GM23338 (cell line): ENCODE measurements around the gene ST8SIA4. TPM values are rescaled to one million over a fixed set of nuclear protein-coding genes. Genes with fewer than 3 reads are reported as not detected.

ENCODE experiments used
- ATAC-seq: fragments of 200-7000 bp; cut with Tn5 transposase; 3 replicates; pipeline ENCODE4 v1.9.1; 2020
- DNase-seq: peaks from one replicate; pipeline ENCODE4 v3.0.0-alpha.2; 2015; ENCODE audit warnings: low spot score
- H2AFZ ChIP-seq: fragments of 200-600 bp; sonication (generic); 2 replicates; pipeline ENCODE4 v1.8.0; 2016; ENCODE audit warnings: antibody characterized with exemption, mild to moderate bottlenecking, moderate library complexity
- H3F3A ChIP-seq: fragments of 200-600 bp; sonication (generic); replicated peaks from 2 replicates; pipeline ENCODE4 v1.8.0; 2017; ENCODE audit warnings: antibody characterized with exemption, mixed run types, low read depth
- H3K27ac ChIP-seq: fragments of 200-600 bp; sonication (generic); 2 replicates; pipeline ENCODE4 v1.6.1; 2016; ENCODE audit warnings: low read depth
- H3K27me3 ChIP-seq: fragments of 200-600 bp; sonication (generic); 2 replicates; pipeline ENCODE4 v1.8.0; 2016; ENCODE audit warnings: mild to moderate bottlenecking, mixed run types, moderate library complexity; ENCODE audit not compliant: insufficient read depth
- H3K36me3 ChIP-seq: fragments of 200-600 bp; sonication (generic); 2 replicates; pipeline ENCODE4 v1.8.0; 2016; ENCODE audit warnings: mild to moderate bottlenecking; ENCODE audit not compliant: insufficient read depth
- H3K4me1 ChIP-seq: fragments of 200-600 bp; sonication (generic); 2 replicates; pipeline ENCODE4 v1.8.0; 2016; ENCODE audit warnings: mild to moderate bottlenecking, moderate library complexity; ENCODE audit not compliant: insufficient read depth
- H3K4me2 ChIP-seq: fragments of 200-600 bp; sonication (generic); 2 replicates; pipeline ENCODE4 v1.7.1; 2017; ENCODE audit warnings: mixed run types
- H3K4me3 ChIP-seq: fragments of 200-600 bp; sonication (generic); 2 replicates; pipeline ENCODE4 v1.6.1; 2016; ENCODE audit warnings: mixed run types
- H3K79me2 ChIP-seq: fragments of 200-600 bp; sonication (generic); replicated peaks from 2 replicates; pipeline ENCODE4 v1.8.0; 2017; ENCODE audit warnings: mild to moderate bottlenecking; ENCODE audit not compliant: insufficient read depth
- H3K9me2 ChIP-seq: fragments of 200-600 bp; sonication (generic); 2 replicates; pipeline ENCODE4 v1.8.0; 2017; ENCODE audit not compliant: insufficient read depth
- H4K20me1 ChIP-seq: fragments of 200-600 bp; sonication (generic); replicated peaks from 2 replicates; pipeline ENCODE4 v1.8.0; 2017; ENCODE audit warnings: mild to moderate bottlenecking; ENCODE audit not compliant: insufficient read depth
- H3K27ac Mint-ChIP-seq: 2 replicates; pipeline ENCODE4 v1.8.0; 2020; ENCODE audit warnings: inconsistent platforms, mild to moderate bottlenecking, moderate library complexity, mixed read lengths
- H3K27me3 Mint-ChIP-seq: 3 replicates; pipeline ENCODE4 v1.8.0; 2022; ENCODE audit warnings: low read depth, mild to moderate bottlenecking, moderate library complexity, mixed read lengths, inconsistent platforms; ENCODE audit not compliant: insufficient read depth, poor library complexity
- H3K36me3 Mint-ChIP-seq: 3 replicates; pipeline ENCODE4 v1.8.0; 2021; ENCODE audit warnings: low read depth, mild to moderate bottlenecking, inconsistent platforms, moderate library complexity, mixed read lengths
- H3K4me1 Mint-ChIP-seq: 3 replicates; pipeline ENCODE4 v1.8.0; 2020; ENCODE audit warnings: mild to moderate bottlenecking, inconsistent platforms, mixed read lengths
- H3K4me3 Mint-ChIP-seq: 3 replicates; pipeline ENCODE4 v1.8.0; 2021; ENCODE audit warnings: moderate library complexity, mild to moderate bottlenecking, inconsistent platforms, mixed read lengths
- H3K9me3 Mint-ChIP-seq: 3 replicates; pipeline ENCODE4 v1.8.0; 2020; ENCODE audit warnings: moderate library complexity, mild to moderate bottlenecking, inconsistent platforms, mixed read lengths
- CREB1 ChIP-seq: fragments of 250-450 bp; sonication (Bioruptor Pico); IDR thresholded peaks from 2 replicates; pipeline ENCODE4 v1.5.0; 2020; ENCODE audit warnings: low read depth, mild to moderate bottlenecking, moderate library complexity
- EZH2 ChIP-seq: fragments of 200-600 bp; sonication (generic); IDR thresholded peaks from one replicate; pipeline ENCODE4 v1.8.0; 2017; ENCODE audit warnings: antibody characterized with exemption, mild to moderate bottlenecking, low read depth; ENCODE audit not compliant: unreplicated experiment
- EZH2phosphoT487 ChIP-seq: fragments of 200-600 bp; sonication (generic); IDR thresholded peaks from one replicate; pipeline ENCODE4 v1.8.1; 2018; ENCODE audit warnings: antibody characterized with exemption; ENCODE audit not compliant: unreplicated experiment
- JUNB ChIP-seq: IDR thresholded peaks from one replicate; pipeline ENCODE4 v1.6.1; 2016; ENCODE audit warnings: antibody characterized with exemption; ENCODE audit not compliant: unreplicated experiment
- NANOG ChIP-seq: IDR thresholded peaks from 2 replicates; pipeline ENCODE4 v1.6.1; 2016; ENCODE audit warnings: antibody characterized with exemption, borderline replicate concordance
- POLR2AphosphoS5 ChIP-seq: IDR thresholded peaks from 2 replicates; pipeline ENCODE4 v1.6.1; 2016; ENCODE audit warnings: antibody characterized with exemption, low read depth
- REST ChIP-seq: IDR thresholded peaks from one replicate; pipeline ENCODE4 v1.6.1; 2018; ENCODE audit warnings: antibody characterized with exemption; ENCODE audit not compliant: unreplicated experiment
- STAT1 ChIP-seq: IDR thresholded peaks from one replicate; pipeline ENCODE4 v1.6.1; 2016; ENCODE audit warnings: antibody characterized with exemption; ENCODE audit not compliant: unreplicated experiment
- ZNF114 ChIP-seq: fragments of 250-450 bp; sonication (Bioruptor Pico); IDR thresholded peaks from 2 replicates; pipeline ENCODE4 v1.5.0; 2020; ENCODE audit warnings: mild to moderate bottlenecking, moderate library complexity
- ZNF331 ChIP-seq: fragments of 250-450 bp; sonication (Bioruptor Pico); IDR thresholded peaks from 2 replicates; pipeline ENCODE4 v1.5.0; 2020; ENCODE audit warnings: low read depth, mild to moderate bottlenecking, moderate library complexity
- ZNF462 ChIP-seq: fragments of 250-450 bp; sonication (Bioruptor Pico); IDR thresholded peaks from 2 replicates; pipeline ENCODE4 v1.5.0; 2020; ENCODE audit warnings: mild to moderate bottlenecking, moderate library complexity
- polyA plus RNA-seq: library from polyadenylated mRNA; unstranded; fragments of >200 nt; fragmentation: Nextera tagmentation; extraction: Ambion mirVana; gene quantifications from 2 replicates; pipeline ENCODE4 v1.2.1, GENCODE V29; 2016
- total RNA-seq: library from RNA; depleted of rRNA; stranded (reverse); fragments of >200 nt; shearing (Covaris generic); gene quantifications from 2 replicates; pipeline ENCODE4 v1.2.3, GENCODE V29; 2014
- TF ChIP-seq, protein P1 (sequence below), 2 experiments: fragments of 200-600 bp in 1 of 2; sonication (generic) in 1 of 2; conservative IDR thresholded peaks; 2 replicates each; pipeline versions ENCODE4 v1.5.1 to v1.6.1; 2016 to 2017; ENCODE audit warnings: antibody characterized with exemption in 2 of 2, low read depth in 2 of 2, mild to moderate bottlenecking in 2 of 2, moderate library complexity in 1 of 2
- TF ChIP-seq, protein P2 (sequence below): IDR thresholded peaks from 2 replicates; pipeline ENCODE4 v1.6.1; 2016; ENCODE audit warnings: antibody characterized with exemption

The ST8SIA4 gene
- total and polyA plus RNA-seq, 2 experiments from 2014 or later: 0.11 to 0.28 TPM

GRCh38 chr5:100950985-100951384 lies 47.9 kb upstream of the ST8SIA4 start:
- Histone ChIP-seq H4K20me1 (no peaks in the 10 kb centered on the region), H2AFZ (peak overlapping the region; percentile 83; the same call in 1 of the 2 replicates), H3K27ac (no peak overlapping the region), H3K9me2 (0 out of 2 replicates have a peak, but pooled peaks cover 8% of the 10 kb centered on the region), H3F3A (no peaks in the 10 kb centered on the region), H3K36me3 (no peaks in the 10 kb centered on the region), H3K4me1 (no peaks in the 10 kb centered on the region), H3K27me3 (no peaks in the 10 kb centered on the region), H3K79me2 (no peaks in the 10 kb centered on the region), H3K4me2 (no peak overlapping the region), H3K4me3 (no peak overlapping the region)
- H3K27me3 Mint-ChIP-seq: peaks cover 1% of the 10 kb centered on the region
- TF ChIP-seq REST (no peak), EZH2phosphoT487 (no peak), POLR2AphosphoS5 (no peak), ZNF331 (CRISPR knock-in tag) (no peak), EZH2 (no peak), NANOG (no peak), ZNF462 (CRISPR knock-in tag) (no peak), JUNB (no peak), CREB1 (no peak), ZNF114 (CRISPR knock-in tag) (no peak), STAT1 (no peak)
- TF ChIP-seq, protein P1, sequence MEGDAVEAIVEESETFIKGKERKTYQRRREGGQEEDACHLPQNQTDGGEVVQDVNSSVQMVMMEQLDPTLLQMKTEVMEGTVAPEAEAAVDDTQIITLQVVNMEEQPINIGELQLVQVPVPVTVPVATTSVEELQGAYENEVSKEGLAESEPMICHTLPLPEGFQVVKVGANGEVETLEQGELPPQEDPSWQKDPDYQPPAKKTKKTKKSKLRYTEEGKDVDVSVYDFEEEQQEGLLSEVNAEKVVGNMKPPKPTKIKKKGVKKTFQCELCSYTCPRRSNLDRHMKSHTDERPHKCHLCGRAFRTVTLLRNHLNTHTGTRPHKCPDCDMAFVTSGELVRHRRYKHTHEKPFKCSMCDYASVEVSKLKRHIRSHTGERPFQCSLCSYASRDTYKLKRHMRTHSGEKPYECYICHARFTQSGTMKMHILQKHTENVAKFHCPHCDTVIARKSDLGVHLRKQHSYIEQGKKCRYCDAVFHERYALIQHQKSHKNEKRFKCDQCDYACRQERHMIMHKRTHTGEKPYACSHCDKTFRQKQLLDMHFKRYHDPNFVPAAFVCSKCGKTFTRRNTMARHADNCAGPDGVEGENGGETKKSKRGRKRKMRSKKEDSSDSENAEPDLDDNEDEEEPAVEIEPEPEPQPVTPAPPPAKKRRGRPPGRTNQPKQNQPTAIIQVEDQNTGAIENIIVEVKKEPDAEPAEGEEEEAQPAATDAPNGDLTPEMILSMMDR (conservative IDR thresholded peaks at IDR 0.05; ENCODE audit: low read depth in 2 of 2): no peak
- TF ChIP-seq, protein P2, sequence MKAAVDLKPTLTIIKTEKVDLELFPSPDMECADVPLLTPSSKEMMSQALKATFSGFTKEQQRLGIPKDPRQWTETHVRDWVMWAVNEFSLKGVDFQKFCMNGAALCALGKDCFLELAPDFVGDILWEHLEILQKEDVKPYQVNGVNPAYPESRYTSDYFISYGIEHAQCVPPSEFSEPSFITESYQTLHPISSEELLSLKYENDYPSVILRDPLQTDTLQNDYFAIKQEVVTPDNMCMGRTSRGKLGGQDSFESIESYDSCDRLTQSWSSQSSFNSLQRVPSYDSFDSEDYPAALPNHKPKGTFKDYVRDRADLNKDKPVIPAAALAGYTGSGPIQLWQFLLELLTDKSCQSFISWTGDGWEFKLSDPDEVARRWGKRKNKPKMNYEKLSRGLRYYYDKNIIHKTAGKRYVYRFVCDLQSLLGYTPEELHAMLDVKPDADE: no peak
- H3K4me1 Mint-ChIP-seq: no peaks in the 10 kb centered on the region
- H3K9me3 Mint-ChIP-seq: peaks cover 12% of the 10 kb centered on the region; the same call in 2 of the 3 replicates
- H3K36me3 Mint-ChIP-seq: no peaks in the 10 kb centered on the region; the same call in 2 of the 3 replicates
- ATAC-seq (no peak), DNase-seq (no peak)
- no peak overlapping the region for H3K4me3 Mint-ChIP-seq
- H3K27ac Mint-ChIP-seq: no peak overlapping the region
